Left lobe of liver (tissue), 2 donors: Measurements from ENCODE around the gene TRIL. TPM values are rescaled to one million over a fixed set of nuclear protein-coding genes. Genes with fewer than 3 reads are reported as not detected.

Experiments used
- ATAC-seq: fragments of 200-7000 bp; cut with Tn5 transposase; one replicate; pipeline ENCODE4 v1.9.1; 2020; ENCODE audit warnings: mild to moderate bottlenecking, moderate library complexity
- DNase-seq: peaks from one replicate; pipeline ENCODE4 v3.0.0-alpha.2; 2020; ENCODE audit warnings: low spot score
- total RNA-seq: library from RNA; stranded (reverse); gene quantifications from one replicate; pipeline ENCODE4 v1.2.1, GENCODE V29; 2021
- donor health status: DM: no; HTN: no; CAD: no; lungs with moderate emphysema.
- donor health status: DM: no; HTN: yes; CAD: no.

The TRIL gene
- total RNA-seq, 1 donor from 2014 or later: 0.18 TPM

DNA sequence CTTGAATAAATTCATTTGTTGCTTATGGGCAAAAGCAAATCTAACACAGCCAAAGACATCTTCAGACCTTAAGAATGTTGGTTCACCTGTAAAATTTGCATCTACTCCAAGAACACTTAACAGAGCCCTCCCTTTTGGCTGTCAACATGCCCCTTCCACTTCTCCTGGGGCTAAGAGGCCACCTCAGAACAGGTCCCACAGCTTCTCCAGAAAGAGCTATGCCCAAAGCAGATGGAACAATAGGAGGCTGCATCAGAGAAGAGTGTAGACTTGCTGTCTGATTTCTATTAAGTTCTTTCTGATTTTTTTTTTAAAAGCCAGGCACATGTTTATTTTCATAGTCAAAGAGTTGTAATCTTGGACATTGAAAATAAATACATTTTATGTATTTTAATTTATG is 26.1 kb upstream of the TRIL start:
- no peak for DNase-seq
- no peak for ATAC-seq

DNA sequence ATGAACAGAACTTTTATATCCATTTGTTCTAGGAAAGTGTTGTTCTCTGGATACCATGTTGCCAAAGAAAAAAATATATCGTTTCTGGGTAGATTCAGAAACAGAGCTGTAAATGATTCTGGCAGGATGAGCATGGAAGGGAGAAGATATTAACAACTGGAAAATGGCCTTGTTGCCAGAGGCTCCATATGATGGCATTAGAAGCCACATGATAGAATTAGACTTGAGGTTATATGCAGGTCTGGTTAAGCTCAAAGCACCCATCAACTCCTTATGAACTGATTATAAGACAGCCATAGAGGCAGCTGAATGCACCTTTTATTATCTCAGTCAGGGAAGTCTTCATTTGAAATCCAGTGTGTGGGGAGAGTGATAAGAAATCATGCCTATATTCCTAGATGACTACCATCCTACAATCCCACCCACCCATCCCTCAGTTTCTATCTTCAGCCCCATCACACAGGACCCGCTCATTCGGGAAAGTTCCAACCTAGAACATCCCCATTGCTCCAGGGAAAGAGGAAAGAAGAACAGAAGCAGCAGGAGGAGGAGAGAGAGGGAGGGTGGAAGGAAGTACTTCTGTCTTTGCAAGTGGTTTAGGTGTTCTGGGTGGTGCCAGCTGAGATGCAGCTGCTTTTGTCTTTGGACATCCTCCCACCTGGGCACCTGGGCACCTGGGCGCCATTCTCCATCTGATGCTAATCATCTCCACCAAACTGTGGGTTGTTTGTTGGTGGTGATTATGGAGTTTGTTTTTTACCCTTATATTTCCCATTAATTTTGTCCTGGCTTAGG is 25.5 kb upstream of the TRIL start:
- DNase-seq: no peak

DNA sequence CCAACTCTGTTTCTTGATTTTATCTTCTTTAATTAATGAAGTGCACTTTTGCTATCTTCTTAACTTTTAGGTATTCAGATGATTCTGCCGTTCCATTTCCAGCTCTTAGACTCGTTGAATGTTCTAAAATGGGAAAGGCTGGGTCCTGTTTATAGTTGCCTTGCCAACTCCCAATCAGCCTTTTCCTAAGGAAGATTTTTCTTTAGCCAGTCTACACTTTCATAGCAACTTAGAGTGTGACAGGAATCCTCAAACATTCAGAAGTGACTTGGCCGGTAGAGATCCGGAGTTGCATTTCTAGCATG is 23.0 kb upstream of the TRIL start:
- ATAC-seq: no peak
- DNase-seq: no peak

More for the DNA sequence above, 25.5 kb upstream of the TRIL start:
- ATAC-seq: no peak

DNA sequence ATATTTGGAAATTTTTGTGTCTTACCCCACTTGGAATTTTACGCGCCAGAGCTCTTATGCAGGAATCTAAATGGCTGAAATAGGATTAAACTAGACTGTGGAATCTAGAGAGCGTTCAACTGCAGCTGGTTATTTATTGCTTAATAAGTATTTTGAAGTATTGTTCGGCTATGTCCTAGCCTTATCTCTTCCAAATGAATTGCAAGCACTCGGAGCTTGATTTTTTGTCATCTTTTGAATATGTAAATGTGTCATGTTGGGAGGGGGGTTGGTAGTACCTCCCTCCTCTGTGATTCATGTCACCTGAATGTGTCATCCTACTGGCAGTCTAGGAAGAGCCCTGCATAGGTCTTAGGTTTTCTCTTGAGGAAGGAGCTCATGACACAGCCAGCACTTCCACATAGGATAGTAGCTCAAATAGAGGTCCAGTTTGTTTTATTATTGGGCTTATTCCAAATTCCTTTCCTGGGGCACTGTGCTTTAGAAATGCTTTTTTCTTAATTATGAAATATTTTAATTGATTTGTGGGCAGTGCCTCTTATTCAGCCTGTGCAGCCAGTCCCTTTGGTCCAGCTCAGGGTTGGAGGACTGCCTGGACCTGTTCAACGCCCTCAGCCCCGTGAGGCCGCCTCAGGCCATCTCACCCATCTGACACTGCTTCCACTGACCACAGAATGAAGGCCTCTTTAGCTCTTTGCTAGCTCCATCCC is 22.5 kb upstream of the TRIL start:
- ATAC-seq (no peak), DNase-seq (no peak)

DNA sequence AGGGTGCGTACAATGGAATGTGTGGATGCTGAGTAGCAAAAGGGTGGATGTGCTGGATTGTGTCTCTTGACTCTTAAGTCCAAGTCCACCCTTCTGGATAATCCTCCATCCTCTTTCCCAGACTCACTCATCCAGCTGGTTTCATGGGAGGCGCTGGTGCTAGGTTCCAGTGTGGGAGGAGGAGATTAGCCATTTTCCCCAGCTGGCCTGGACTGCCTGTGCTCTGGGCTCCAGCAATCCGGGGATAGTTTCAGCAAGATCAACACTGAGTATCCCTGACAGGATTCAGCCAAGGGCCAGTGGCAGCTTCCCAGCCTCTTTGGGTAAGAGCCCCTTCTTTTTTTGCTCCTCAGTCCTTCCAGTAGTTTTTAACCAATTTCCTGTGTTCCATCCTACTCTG is 21.6 kb upstream of the TRIL start:
- ATAC-seq: no peak

DNA sequence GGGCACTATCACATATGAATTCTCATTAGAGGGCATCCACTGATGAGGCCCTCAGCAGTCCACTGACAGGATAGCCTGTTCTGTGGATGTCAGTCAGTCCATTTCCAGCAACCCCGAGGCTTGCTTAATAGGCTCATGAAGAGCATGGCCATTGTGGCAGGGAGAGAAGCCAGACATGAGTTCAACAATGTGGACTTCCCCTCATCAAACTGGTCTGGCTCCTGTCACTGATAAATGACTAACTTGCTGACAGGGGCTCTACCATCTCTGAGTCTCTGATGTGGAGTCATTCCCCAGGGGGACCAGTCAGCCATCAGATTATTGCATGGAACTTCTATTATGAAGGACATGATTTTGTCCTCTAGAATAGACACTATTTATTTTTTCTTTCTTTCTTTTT is 19.8 kb upstream of the TRIL start:
- no peak for ATAC-seq

More for the DNA sequence above, 21.6 kb upstream of the TRIL start:
- no peak for DNase-seq

DNA sequence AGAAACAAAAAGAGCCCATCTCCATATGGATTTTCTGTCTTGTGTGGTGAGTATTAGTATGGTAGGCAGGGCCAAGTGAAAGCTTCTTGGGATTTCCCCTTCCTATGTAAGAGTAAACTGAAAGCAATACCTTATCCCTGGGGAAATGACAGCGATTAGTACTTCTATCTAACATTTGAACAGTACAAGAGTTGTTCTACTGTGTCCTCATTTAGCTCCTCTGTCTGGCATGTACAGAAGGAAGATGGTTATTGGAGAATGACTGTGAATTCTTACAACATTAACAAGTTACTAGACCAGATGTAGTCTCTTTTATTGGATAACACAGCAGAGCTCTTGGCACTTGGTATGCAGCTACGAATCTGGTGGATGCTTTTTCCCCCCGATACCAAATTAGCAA is 17.9 kb upstream of the TRIL start:
- no peak for ATAC-seq
- no peak for DNase-seq

More for the DNA sequence above, 19.8 kb upstream of the TRIL start:
- no peak for DNase-seq

DNA sequence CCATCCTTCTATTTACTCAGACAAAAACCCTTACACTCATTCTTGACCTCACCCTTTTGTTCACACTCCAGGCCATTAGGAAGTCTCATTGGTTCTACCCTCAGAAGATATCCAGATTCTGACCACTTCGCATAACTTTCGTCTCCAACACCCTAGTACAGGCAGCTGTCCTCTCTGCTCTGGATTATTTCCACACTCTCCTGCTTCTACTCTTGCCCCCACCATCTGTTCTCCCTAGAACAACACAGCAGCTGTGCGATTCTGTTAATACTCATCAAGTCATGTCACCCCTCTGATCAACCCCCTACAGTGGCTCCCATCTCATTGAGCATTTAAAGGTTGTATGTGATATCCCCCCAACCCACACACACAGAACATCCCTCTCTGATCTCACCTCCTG is 15.5 kb upstream of the TRIL start:
- DNase-seq (no peak), ATAC-seq (no peak)

DNA sequence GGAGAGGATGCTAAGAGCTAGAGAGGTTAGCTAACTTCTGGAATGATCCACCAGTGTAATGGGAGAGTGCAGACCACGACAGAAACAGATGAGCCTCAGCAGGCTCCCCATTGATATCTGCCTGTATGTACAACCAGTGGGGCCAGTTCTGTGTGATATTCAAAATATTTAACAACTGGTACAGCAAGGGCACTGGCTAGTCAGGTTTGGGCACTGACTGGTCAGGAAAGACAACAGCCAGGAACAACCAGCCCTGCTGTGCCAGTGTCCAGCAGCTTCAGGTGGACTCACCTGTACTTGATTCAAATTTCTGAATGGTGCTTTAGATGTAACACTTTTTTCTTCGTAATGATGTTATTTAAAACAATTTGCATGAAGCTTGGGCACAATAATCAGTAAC is 5.9 kb upstream of the TRIL start:
- DNase-seq: no peak
- no peak for ATAC-seq

DNA sequence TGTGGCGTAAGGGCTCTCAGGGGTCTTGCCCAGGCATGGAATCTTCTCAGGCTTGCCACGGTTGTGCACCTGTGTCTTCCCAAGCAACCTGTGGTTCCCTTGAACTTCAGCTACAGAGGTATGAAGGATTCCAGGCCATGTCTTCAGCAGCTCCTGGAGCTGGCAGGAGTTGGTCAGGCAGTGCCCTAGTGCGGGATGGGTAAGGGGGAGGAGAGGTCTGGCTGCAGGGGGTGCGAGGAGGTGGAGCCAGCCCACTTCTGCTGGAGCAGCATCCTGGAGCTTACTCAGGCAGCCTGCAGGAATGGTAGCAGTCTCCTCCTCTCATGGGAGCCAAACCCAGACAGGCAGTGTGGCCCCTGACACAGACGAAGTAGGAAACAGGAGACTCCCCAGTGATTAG is 3.8 kb upstream of the TRIL start:
- ATAC-seq (no peak), DNase-seq (no peak)

DNA sequence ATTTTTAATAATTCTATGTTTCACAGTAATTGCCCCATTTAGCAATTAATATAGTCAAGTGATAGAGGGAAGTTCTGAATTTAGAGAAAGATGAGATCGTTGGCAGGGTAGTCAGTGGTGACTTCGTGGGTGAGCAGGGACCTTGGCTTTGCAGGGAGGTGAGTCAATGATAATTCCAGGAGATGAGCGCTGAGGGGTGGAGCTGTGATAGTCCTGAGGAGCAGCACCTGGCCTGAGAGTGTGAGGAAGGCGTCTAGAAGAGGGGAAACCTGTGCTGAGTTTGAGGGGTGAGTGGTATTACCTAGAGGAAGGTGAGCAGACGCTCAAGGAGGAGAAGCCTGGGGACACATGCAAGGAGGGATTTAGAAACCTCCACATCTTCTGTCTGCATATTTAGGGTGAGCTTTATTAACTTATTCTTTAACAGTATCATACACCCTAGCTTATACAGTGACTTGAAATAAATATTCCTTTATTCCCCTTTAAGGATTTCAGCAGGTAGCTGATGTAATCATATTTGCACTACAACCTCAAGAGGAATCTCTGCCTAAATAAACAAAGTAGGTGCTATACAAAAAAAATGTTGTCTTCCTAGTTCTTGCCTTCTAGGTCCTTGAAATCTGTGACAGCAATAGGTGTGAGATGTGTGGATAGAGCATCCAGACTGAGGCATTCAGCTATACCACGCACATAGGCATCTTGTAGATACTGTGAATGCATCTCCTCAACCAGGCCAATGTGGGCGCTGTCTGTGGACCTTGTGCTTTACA is 2.1 kb upstream of the TRIL start:
- no peak for DNase-seq
- no peak for ATAC-seq

DNA sequence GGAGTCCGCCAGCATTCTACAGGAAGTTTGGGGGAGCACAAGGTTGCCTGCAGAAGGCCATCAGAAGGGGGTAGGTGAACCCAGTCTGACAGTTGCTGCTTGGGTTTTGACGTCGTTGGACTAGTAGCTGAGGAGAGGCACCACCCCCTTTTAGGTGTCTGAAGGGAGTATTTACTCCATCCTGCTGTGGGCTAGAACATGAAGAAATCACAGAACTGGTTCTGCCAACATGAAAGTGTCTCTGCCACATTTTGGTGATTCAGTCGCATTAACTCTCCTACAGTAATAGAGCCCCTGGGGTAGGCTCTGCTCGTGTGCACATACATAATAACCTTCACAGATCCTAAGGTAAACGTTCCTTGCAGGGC is 834 bp upstream of the TRIL start:
- ATAC-seq (no peak), DNase-seq (no peak)

DNA sequence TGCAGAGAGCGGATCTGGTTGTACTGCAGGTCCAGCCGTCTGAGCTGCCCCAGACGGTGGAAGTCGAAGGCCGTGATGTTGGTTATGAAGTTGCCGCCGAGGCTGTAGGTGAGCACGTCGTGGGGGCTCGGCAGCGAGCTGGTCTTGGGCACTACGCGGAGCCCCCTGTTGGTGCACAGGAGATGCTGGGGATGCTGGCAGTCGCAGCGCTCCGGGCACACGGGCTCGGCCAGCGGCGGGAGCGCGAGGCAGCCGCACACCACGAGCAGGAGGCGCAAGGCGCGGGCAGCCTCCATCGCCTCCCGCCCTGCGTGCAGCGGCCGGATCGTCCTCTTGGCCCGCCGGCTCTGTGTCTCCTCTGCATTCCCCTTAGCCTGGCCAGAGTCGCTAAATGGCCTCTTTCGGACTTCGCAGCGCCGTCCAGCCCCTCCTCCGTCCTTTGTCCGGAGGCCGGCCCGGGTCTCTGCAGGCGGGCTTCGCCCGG is 337 bp downstream of the TRIL start:
- ATAC-seq: no peak
- no peak for DNase-seq

DNA sequence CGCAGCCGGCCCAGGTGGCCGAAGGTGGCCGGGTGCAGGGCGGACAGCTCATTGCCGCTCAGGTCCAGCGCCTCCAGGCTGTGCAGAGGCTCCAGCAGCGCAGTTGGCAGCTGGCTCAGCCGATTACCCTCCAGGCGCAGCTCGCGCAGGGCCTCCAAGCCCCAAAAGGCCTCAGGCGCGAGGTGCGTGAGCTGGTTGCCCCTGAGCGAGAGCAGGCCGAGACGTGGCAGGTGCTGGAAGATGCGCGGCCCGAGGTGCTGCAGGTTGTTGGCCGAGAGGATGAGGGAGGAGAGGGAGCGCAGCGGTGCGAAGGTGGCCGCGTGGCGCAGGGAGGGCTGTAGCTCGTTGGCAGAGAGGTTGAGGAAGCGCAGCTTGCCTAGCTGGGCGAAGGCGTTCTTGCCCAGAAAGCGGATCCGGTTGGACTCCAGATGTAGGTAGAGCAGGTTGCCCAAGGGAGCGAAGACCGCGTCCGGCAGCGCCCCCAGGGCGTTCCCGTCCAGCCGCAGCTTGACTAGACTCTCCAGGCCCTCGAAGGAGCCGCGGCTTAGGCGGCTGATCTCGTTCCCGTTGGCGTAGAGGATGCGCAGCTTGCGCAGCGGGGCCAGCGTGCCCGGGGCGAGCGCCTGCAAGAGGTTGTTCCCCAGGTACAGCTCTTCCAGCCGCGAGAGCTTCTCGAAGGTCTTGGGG is 923 bp downstream of the TRIL start:
- ATAC-seq (peak; percentile 57), DNase-seq (no peak)

DNA sequence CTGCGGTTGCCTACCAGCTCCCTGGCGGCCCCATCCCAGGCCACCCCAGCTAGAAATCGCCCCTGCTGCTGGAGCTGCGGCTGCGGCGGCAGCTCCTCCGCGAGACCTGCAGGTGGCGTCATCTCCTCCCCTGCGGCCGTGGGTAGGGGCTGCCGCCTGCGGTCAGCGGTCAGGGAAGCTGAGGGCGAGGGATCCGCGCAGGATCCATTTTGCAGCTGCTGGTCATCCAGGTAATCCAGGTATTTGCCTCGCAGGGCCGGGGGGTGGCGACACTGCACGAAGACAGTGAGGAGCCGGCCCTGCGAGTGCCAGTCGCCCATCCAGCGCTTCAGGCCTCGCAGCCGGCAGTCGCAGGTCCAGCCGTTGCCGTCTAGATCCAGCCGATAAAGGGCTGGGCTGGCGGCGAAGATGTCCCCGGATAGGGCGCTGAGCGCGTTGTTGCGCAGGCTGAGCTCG is 1.5 kb downstream of the TRIL start:
- ATAC-seq (peak; percentile 68), DNase-seq (peak; percentile 68)

DNA sequence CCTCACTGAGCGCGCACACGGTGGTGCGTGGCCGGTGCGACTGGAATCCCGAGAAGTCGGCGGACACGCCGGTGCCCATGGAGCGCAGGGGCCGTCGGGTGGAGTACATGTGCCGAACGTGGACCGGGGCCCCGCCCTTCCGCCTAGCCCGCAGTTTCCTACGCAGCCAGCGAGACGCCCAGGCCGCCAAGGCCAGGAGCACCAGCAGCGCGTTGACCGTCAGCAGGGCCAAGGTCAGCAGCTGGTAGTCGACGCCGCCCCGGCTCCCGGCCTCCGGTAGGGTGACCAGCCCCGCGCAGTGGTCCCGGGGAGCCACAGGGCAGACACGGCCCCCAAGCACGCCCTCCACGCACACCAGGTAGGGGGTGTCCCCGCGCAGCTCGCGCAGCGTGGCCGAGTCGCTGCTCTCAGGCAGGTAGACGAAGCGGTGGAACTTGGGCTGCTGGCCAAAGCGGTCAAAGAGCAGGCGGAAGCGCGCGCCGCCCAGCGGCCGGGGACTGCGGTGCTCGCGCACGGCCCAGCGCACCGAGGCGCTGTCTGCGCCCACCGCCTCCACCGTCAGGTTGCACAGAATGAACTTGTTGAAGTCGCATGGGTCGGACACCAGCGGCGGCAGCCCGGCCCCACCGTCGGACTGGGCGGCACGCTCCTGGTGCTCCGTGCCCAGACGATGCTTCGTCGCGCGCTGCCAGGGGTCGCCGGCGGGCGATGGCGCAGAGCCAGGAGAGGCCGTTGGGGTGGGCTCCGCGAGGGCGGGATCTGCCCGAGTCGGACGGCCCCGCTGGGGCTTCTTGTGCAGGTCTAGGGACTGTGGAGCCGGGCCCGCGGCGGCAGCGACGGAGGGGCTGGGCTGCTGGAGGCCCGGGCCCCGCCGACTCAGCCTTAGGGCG is 2.2 kb downstream of the TRIL start:
- ATAC-seq (peak; percentile 83), DNase-seq (peak; percentile 87)

DNA sequence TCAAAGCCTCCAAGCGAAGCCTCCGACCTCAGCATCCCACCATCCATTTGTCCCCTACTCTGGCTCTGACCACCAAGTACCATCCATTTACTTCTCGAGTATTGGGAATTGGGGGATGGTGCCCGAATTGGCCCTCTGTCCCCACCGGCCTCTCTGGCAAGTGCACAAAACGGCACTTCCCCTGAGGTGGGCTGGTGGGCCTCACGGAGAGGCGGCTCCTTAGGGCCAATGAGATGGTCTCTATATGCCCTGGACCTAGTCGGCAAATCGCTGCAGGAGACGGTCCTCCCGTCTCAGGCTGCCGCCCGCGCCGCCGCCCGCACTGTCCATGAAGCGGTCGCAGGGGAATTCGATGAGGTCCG is 2.8 kb downstream of the TRIL start:
- no peak for DNase-seq
- no peak for ATAC-seq

DNA sequence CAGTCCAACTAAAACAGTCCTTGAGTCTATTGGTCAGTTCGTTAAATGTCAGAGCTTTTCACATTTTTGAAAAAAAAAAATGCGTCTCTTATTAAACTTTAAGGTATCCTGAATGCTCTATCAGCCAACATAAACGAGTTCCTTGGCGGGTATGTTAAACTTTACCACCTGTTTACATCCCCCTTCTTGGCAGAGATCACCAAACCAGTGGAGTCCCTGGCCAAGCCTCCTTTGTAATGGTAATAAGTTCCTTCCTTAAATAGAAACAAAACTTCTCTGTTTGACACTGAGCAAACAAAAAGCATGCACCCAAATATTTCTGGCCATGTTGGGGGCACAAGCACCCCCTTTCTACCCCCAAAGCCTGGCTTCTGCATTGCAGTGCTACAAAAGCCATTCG is 3.2 kb downstream of the TRIL start:
- no peak for ATAC-seq
- no peak for DNase-seq

DNA sequence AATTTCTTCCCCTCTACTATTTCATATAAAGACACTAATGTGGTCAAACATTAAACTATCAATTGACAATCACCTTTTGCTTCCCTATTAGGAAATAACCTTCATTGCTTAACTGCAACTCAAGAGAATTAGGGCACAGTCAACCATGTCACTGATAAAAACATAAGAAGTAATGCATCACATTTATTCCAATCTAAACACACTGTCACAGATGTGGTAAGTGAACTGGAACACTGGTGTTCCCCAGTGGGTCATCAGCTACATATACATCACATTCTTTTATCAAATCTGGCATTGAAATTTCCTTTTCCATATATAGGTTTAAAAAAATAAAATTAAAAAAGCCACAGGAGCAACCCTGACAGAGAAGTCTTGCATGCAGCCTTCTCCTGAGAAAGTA is 3.7 kb downstream of the TRIL start:
- ATAC-seq (no peak), DNase-seq (no peak)

DNA sequence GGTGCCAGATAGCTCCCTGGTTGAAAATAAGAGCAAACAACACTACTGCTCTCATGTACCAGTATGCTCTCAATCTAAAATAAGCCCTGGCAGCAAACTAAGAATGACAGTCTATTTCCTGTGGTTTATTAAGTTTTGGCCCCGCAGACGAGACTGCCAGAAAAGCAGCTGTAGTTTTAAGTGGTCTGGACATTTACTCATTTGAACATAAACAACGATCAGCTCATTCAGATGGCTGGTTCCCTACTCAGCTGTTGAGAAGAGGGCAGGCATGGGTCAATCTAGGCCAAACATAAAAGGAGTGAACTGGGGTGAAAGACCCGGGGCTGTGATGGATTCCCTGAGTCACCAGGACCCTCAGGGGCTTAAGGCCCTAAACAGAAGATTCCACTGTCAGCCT is 4.5 kb downstream of the TRIL start:
- no peak for ATAC-seq
- no peak for DNase-seq
